Measurements from ENCODE around the gene ZNF185.
A peak's percentile ranks its signal among the peaks of the same experiment; 100 is the strongest.

ZNF185 gene

DNA sequence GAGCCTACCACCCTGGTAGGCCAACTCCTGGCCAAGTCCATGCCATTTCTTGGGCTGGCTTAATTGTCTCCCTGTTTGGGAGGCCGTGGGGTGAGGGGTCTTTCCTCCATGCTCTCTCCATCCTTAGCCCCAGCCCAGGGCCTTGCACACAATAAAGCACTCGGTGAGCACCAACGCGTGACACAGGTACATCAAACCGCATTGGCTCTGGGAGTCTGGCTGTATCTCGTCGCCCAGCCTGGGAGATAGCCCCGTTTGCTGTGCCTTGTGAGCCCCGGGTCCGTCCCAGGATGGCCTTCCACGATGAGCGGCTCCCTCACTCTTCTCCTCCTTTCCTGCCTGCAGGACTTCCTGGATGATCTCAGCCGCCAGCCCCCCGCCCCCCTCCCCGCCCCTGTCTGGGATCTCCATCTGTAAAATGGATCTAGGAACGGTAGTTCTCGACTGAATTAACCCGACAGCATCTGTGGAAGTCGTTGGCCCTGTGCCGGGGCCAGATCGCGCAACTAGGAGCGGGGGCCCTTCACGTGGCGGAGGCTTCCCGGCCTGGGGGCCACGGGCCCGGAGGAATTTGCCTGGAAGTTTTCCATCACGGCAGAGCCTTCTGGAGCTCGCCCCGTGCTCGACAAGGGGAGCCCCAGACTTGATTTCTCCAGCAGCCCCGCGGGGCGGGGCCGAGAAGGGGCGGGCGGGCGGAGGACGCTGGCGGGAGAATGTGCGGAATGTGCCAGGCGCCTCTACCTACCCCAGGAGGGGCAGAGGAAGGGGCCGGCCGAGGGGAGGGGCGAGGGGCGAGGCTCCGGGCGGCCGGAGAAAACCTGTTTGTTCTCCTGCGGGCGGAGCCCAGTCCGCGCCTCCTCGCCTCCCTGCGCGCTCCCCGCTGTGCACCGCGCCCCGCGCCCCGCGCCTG is at the start of gene ZNF185:
Gene ZNF185 (plus strand): TSS at position 846 of the 910 bp plus-strand sequence. CDS start 16,423 bp downstream, outside the sequence.
- DNase-seq (ENCODE audit: low spot score): no peak

DNA sequence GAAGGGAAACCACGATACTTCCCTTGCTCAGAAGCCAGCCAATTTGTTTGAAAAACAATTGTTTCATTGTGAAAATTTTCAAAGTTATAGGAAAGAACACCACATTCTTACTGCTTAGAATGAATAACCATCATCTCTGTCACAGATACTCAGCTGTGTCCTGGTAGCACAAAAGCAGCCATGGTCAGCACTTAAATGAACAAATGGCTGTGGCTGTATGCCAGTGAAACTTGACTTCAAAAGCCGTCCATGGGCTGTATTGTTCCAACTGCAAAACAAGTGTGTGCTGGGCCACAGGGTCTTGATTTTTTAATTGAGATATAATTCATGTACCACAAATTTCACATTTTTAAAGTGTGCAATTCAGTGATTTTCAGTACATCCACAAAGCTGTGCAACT is 47.4 kb upstream of the ZNF185 start:
- DNase-seq (ENCODE audit: low spot score): no peak

- DNase-seq (ENCODE audit: low spot score): no peak
Measured at GRCh38 chrX:152853986-152854385, 43.9 kb upstream of the ZNF185 start.

DNA sequence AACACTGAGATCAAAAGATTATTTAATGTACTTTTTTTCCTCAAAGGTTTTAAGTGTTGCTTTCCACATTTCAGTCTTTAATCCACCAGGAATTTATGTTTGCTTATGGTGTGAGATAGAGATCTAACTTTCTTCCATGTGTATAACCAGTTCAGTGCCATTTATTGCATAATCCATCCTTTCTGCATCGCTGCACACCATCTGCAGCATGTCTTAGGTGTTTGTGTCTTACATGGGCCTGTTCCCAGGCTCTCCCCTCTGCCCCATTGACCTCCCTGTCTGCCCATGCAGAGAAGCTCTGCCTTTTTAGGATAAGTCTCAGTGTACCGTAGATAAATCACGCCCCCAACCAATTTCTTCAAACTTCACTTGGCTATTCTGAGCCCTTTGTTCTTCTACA is 36.8 kb upstream of the ZNF185 start:
- DNase-seq (ENCODE audit: low spot score): peak; percentile 10

DNA sequence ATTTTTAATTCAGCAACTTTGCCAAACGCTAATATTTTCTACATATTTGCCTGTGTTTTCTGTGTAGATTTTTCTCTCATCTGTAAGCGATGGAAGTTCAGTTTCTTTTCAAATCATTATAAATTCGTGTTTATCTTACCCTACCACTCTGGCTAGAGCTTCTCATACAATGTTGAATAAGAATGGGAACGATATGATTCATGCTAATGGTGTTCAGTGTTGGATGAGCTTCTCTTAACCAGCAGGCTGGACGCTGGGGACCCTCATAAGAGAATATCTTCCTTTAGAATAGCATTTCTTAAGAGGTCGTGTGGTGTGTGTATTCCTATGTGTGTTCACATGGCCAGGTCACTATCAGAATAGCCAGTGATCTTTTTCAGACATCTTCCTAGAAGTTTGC is 36.0 kb upstream of the ZNF185 start:
- no peak for DNase-seq (ENCODE audit: low spot score)

DNA sequence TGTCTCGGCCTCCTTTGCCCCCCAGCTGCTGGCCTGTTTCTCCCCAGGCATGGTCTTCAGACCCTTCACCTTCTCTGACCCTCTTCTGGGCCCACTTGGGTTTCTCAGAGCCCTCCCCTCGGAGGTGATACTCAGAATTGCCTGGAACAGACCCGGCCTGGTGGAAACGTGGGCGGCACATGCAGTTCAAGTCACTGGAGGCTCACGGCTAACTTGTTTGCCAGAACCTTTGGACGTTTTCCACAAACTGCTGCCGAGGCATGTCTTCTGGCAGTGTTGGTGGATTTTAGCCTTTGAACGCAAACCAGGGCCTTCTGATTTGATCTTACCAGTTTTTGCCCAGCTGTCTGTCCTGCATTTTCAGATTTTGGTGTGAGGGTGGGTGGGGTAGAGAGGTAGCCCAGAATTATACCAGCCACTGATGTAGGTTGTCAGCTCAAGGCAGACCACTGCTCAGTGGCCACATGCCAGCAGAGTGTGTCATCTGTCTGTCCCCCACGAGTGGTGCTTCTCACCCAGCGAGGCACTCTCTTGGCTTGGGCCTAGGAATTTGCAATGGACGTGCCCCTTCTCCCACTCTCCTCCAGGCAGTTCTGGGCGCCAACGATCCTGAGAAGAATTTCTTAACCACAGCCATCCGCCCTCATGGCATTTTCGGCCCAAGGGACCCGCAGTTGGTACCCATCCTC is 32.5 kb upstream of the ZNF185 start:
- no peak for DNase-seq (ENCODE audit: low spot score)

- DNase-seq (ENCODE audit: low spot score): no peak
Measured at GRCh38 chrX:152866386-152866785, 31.5 kb upstream of the ZNF185 start.

GRCh38 chrX:152869972-152870371 is 27.9 kb upstream of the ZNF185 start:
- DNase-seq (ENCODE audit: low spot score): no peak

DNA sequence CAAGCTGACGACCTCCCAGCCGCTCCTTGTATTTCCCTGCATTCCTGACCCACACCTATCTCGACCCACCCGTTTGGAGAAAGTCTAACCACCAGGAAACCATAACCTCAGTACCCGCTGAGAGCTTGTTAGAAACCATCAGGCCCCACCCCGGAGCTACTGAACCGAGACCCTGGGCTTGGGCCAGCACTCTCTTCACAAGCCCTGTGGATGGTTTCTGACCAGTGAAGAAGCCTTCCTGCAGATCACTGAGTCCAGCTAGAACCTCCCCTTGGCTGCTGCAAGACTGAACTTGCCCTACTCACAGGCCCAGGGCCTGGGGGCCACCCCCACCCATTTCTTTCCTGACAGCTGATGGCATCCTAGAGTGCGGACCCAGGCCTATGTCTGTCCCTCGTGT is 26.6 kb upstream of the ZNF185 start:
- no peak for DNase-seq (ENCODE audit: low spot score)

DNA sequence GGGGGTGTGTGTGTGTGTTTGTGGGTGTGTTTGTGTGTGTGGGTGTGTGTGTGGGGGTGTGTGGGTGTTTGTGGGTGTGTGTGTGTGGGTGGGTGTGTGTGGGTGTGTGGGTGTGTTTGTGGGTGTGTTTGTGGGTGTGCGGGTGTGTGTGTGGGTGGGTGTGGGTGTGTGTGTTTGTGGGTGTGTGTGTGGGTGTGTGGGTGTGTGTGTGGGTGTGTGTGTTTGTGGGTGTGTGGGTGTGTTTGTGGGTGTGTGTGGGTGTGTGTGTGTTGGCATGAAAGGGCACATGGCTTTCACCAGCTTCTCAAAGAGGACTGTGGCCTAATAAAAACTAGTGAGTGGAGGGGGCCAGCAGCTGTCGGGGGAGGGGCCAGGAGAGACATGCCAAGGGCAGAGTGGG is 25.3 kb upstream of the ZNF185 start:
- no peak for DNase-seq (ENCODE audit: low spot score)

DNA sequence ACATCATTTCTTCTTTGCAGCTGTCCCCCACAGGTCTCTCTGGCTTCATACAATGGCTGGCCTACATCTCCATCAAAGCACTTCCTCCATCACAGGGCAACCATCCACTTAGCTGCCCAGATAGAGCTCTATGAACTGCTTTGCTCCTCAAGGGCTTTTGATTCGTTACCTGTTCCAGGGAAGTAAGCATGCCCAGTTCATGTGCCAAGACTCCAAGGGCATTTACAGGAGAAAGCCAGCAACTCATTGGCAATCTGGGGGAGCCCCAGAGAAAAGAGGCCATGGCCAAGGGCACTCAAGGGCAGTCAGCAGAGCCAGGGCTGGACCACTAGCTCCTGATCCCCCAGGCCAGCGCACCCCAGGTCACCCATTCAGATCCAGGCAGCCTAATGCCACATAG is 24.5 kb upstream of the ZNF185 start:
- DNase-seq (ENCODE audit: low spot score): no peak

GRCh38 chrX:152876931-152877840 is 20.7 kb upstream of the ZNF185 start:
- DNase-seq (ENCODE audit: low spot score): no peak

- DNase-seq (ENCODE audit: low spot score): peak; percentile 2
Measured at GRCh38 chrX:152878976-152879755, 18.7 kb upstream of the ZNF185 start.

DNA sequence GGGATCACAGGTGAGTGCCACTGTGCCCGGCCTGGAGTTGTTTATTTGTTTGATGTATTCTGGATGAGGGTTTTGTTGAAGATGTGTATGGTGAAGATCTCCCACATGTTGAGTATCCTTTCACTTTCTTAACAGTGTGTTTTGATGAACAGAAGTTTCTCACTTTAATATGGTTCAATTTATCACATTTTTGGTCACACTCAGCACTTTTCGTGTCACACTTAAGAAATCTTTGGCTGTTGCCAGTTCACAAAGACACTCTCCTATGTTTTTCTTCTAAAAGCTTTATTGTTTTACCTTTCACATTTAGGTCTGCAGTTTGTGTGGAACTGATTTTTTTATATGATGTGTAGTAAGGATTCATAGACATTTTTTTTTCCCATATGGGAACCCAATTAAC is 16.6 kb upstream of the ZNF185 start:
- DNase-seq (ENCODE audit: low spot score): no peak

DNA sequence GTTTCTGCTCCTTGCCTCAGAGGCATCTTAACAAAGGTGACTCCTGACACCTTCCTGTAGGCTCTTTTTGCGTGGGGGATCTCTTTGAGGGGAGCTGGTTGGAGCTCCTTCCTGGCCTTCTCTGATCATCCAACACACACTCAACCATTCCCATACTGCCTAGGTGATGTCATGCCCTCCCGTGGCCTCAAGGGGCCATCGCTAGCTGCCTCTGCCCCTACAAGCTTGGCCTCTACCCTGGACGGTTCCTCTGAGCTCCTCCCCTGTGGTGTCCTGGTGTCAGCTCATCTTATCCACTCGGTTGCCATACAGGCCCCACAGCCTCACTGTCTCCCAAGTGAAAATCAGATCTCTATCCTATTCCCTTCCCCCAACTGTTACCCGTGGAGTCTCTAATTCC is 13.7 kb upstream of the ZNF185 start:
- no peak for DNase-seq (ENCODE audit: low spot score)

- no peak for DNase-seq (ENCODE audit: low spot score)
Measured at GRCh38 chrX:152886716-152887115, 11.2 kb upstream of the ZNF185 start.

DNA sequence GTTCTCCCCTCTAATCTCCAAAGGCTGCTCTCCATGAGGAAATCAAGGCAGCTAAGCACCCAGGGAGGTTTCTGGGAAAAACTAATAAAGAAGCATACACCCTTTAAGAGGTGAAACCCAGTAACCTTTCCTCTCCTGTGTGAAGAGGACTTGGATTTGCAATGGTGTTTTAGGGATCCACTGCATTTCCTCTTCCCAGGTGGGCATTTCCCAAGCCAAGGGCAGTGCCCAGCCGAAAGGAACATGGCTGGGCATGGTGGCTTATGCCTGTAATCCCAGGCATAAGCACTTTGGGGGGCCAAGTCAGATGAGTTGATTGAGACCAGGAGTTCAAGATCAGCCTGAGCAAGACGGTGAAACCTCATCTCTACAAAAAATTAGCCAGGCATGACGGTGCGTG is 5.4 kb upstream of the ZNF185 start:
- no peak for DNase-seq (ENCODE audit: low spot score)

- DNase-seq (ENCODE audit: low spot score): no peak
Measured at GRCh38 chrX:152892999-152893891, 4.6 kb upstream of the ZNF185 start.

- DNase-seq (ENCODE audit: low spot score): no peak
Measured at GRCh38 chrX:152893980-152894610, 3.8 kb upstream of the ZNF185 start.

GRCh38 chrX:152895121-152895520 is 2.7 kb upstream of the ZNF185 start:
- DNase-seq (ENCODE audit: low spot score): no peak
